IMR-90 (cell line): ENCODE results near the gene CEP70. TPM values are rescaled to one million over a fixed set of nuclear protein-coding genes. Genes with fewer than 3 reads are reported as not detected.

ENCODE experiments used
- ATAC-seq: fragments of 200-7000 bp; cut with Tn5 transposase; 2 replicates; pipeline ENCODE4 v1.9.1; 2020; ENCODE audit warnings: low read depth, mild to moderate bottlenecking, moderate library complexity
- BruUV-seq: library from RNA; stranded (reverse); fragments of 400-500 nt; replicated peaks from 2 replicates; lab custom pipeline; 2021; lab: Mats Ljungman, UMichigan
- CTCF ChIA-PET: fragments of 300-600 bp; formaldehyde crosslinking; extraction: SDS; loops from one replicate; lab custom pipeline; 2021; ENCODE audit warnings: antibody characterized with exemption; lab: Yijun Ruan, JAX
- POLR2A ChIA-PET: fragments of 300-600 bp; sonication (Branson Sonifier 250); formaldehyde crosslinking; loops from one replicate; lab custom pipeline; 2022; ENCODE audit warnings: antibody characterized with exemption; ENCODE audit not compliant: unreplicated experiment; lab: Charles Lee
- DNase-seq: peaks from one replicate; pipeline ENCODE4 v3.0.0; 2013
- H2AFZ ChIP-seq: replicated peaks from 2 replicates; pipeline ENCODE3; 2013; ENCODE audit warnings: low read length, mild to moderate bottlenecking; ENCODE audit not compliant: poor library complexity
- H2AK5ac ChIP-seq: 2 replicates; pipeline ENCODE4 v1.6.1; 2013; ENCODE audit warnings: low read depth, low read length, inconsistent platforms
- H2AK9ac ChIP-seq: replicated peaks from 2 replicates; pipeline ENCODE3; 2013; ENCODE audit warnings: mild to moderate bottlenecking, low read depth, low read length, moderate library complexity; ENCODE audit not compliant: poor library complexity
- H2BK120ac ChIP-seq: 2 replicates; pipeline ENCODE4 v1.6.1; 2013; ENCODE audit warnings: low read depth, low read length, inconsistent platforms
- H2BK15ac ChIP-seq: 3 replicates; pipeline ENCODE4 v1.6.1; 2013; ENCODE audit warnings: low read depth, low read length, inconsistent platforms
- H2BK20ac ChIP-seq: 2 replicates; pipeline ENCODE4 v1.6.1; 2013; ENCODE audit warnings: low read depth, mild to moderate bottlenecking, inconsistent platforms, low read length, moderate library complexity
- H2BK5ac ChIP-seq: 2 replicates; pipeline ENCODE4 v1.6.1; 2013; ENCODE audit warnings: mild to moderate bottlenecking, low read depth, low read length, inconsistent platforms; ENCODE audit not compliant: poor library complexity, severe bottlenecking
- H3K14ac ChIP-seq: replicated peaks from 2 replicates; pipeline ENCODE4 v1.6.1; 2013; ENCODE audit warnings: low read depth, low read length, inconsistent platforms
- H3K18ac ChIP-seq: 2 replicates; pipeline ENCODE4 v1.6.1; 2013; ENCODE audit warnings: low read depth, low read length, control low read depth
- H3K23ac ChIP-seq: 2 replicates; pipeline ENCODE4 v1.6.1; 2013; ENCODE audit warnings: low read depth, low read length, inconsistent platforms
- H3K27ac ChIP-seq: 2 replicates; pipeline ENCODE4 v1.5.1; 2013; ENCODE audit warnings: mild to moderate bottlenecking, control low read depth, low read length; ENCODE audit not compliant: insufficient read depth
- H3K27me3 ChIP-seq: 2 replicates; pipeline ENCODE4 v1.6.1; 2013; ENCODE audit warnings: low read length; ENCODE audit not compliant: control insufficient read depth, insufficient read depth
- H3K36me3 ChIP-seq: 2 replicates; pipeline ENCODE4 v1.6.1; 2013; ENCODE audit warnings: low read length, mixed read lengths; ENCODE audit not compliant: control insufficient read depth, insufficient read depth
- H3K4ac ChIP-seq: 2 replicates; pipeline ENCODE4 v1.6.1; 2013; ENCODE audit warnings: low read depth, low read length, inconsistent platforms
- H3K4me1 ChIP-seq: 2 replicates; pipeline ENCODE4 v1.6.1; 2013; ENCODE audit warnings: low read length, mixed read lengths; ENCODE audit not compliant: control insufficient read depth, insufficient read depth
- H3K4me2 ChIP-seq: 2 replicates; pipeline ENCODE4 v1.6.1; 2013; ENCODE audit warnings: low read depth, mild to moderate bottlenecking, control low read depth, low read length, moderate library complexity
- H3K4me3 ChIP-seq: 2 replicates; pipeline ENCODE4 v1.5.1; 2013; ENCODE audit warnings: low read depth, mild to moderate bottlenecking, control low read depth, low read length, moderate library complexity; ENCODE audit not compliant: insufficient read depth
- H3K56ac ChIP-seq: 2 replicates; pipeline ENCODE4 v1.6.1; 2013; ENCODE audit warnings: low read length, inconsistent platforms; ENCODE audit not compliant: insufficient read depth; ENCODE audit errors: extremely low read depth
- H3K79me1 ChIP-seq, 2 experiments: 2 replicates each; pipeline ENCODE4 v1.6.1; 2013; ENCODE audit warnings: low read length in 2 of 2, inconsistent platforms in 1 of 2, low read depth in 1 of 2
- H3K9ac ChIP-seq: 2 replicates; pipeline ENCODE4 v1.6.1; 2013; ENCODE audit warnings: low read depth, low read length, control low read depth
- H3K9me1 ChIP-seq: 2 replicates; pipeline ENCODE4 v1.6.1; 2013; ENCODE audit warnings: low read length, inconsistent platforms; ENCODE audit not compliant: insufficient read depth
- H3K9me3 ChIP-seq: 2 replicates; pipeline ENCODE4 v1.6.1; 2013; ENCODE audit warnings: low read length; ENCODE audit not compliant: control insufficient read depth, insufficient read depth
- H4K20me1 ChIP-seq: 2 replicates; pipeline ENCODE4 v1.6.1; 2013; ENCODE audit warnings: low read length, inconsistent platforms; ENCODE audit not compliant: insufficient read depth
- H4K5ac ChIP-seq: 2 replicates; pipeline ENCODE4 v1.6.1; 2013; ENCODE audit warnings: mild to moderate bottlenecking, low read depth, low read length, control low read depth
- H4K8ac ChIP-seq, 2 experiments: 2 replicates each; pipeline ENCODE4 v1.6.1; 2013; ENCODE audit warnings: low read depth in 2 of 2, low read length in 2 of 2, control low read depth in 1 of 2, inconsistent platforms in 1 of 2
- H4K91ac ChIP-seq: 2 replicates; pipeline ENCODE4 v1.6.1; 2013; ENCODE audit warnings: low read depth, low read length, inconsistent platforms; ENCODE audit not compliant: insufficient read depth
- BHLHE40 ChIP-seq: fragments of 150-350 bp; IDR thresholded peaks from 2 replicates; pipeline ENCODE4 v1.6.1; 2016; ENCODE audit warnings: mild to moderate bottlenecking, low read depth, low read length
- CHD1 ChIP-seq: IDR thresholded peaks from 2 replicates; pipeline ENCODE4 v1.6.1; 2012; ENCODE audit warnings: low read depth, low read length, improper control_type of control experiment
- ELK1 ChIP-seq: fragments of 150-350 bp; IDR thresholded peaks from 2 replicates; pipeline ENCODE4 v1.6.1; 2016; ENCODE audit warnings: low read depth, mild to moderate bottlenecking, low read length, moderate library complexity, borderline replicate concordance
- FOS ChIP-seq: fragments of 150-350 bp; IDR thresholded peaks from 2 replicates; pipeline ENCODE4 v1.6.1; 2016; ENCODE audit warnings: low read depth, low read length
- MAFK ChIP-seq: IDR thresholded peaks from 2 replicates; pipeline ENCODE4 v1.6.1; 2012; ENCODE audit warnings: low read depth, low read length, improper control_type of control experiment
- MXI1 ChIP-seq: IDR thresholded peaks from 2 replicates; pipeline ENCODE4 v1.6.1; 2012; ENCODE audit warnings: low read depth, mild to moderate bottlenecking, low read length, moderate library complexity, borderline replicate concordance
- RCOR1 ChIP-seq: IDR thresholded peaks from 2 replicates; pipeline ENCODE4 v1.6.1; 2012; ENCODE audit warnings: mild to moderate bottlenecking, low read length, improper control_type of control experiment; ENCODE audit not compliant: insufficient replicate concordance
- RFX5 ChIP-seq: IDR thresholded peaks from 2 replicates; pipeline ENCODE4 v1.8.0; 2012; ENCODE audit warnings: low read depth, mild to moderate bottlenecking, low read length, moderate library complexity
- WGBS, 2 experiments: methylation state at CpG; one replicate each; pipeline versions ENCODE4 v1.1.5 to v1.1.7; 2013; ENCODE audit warnings: missing lambda C conversion rate in 2 of 2; ENCODE audit not compliant: insufficient read length in 1 of 2; ENCODE audit errors: extremely low coverage in 2 of 2; 5-methylcytosine and 5-hydroxymethylcytosine counted together
- dilution Hi-C: fragments of 300-500 bp; cut with HindIII; formaldehyde crosslinking; loops from one replicate; pipeline ENCODE4 v1.14.3; 2018; ENCODE audit warnings: low sequenced_read_pairs; ENCODE audit not compliant: unreplicated experiment
- in situ Hi-C: fragments of 300-500 bp; cut with MboI; formaldehyde crosslinking; loops from 3 replicates; pipeline ENCODE4 v1.14.3; 2019; ENCODE audit warnings: low sequenced_read_pairs, inconsistent platforms, mixed read lengths
- intact Hi-C: fragments of 100-400 bp; cut with micrococcal nuclease; formaldehyde crosslinking; loops from 2 replicates; pipeline ENCODE4 v1.10.0; 2022
- polyA plus RNA-seq, 3 experiments: library from polyadenylated mRNA; depleted of rRNA; stranded (reverse); fragments of >200 nt; gene quantifications; 2 replicates each; pipeline ENCODE4 v1.2.3, GENCODE V29; 2012; ENCODE audit warnings: low replicate concordance in 1 of 3
- total RNA-seq: library from RNA; depleted of rRNA; stranded (reverse); fragments of >200 nt; gene quantifications from 2 replicates; pipeline ENCODE4 v1.2.3, GENCODE V29; 2012

CEP70 gene
- total and polyA plus RNA-seq, 2 of the 4 experiments (the other 2 are of a cell fraction) = 4.6 to 11.1 TPM

- Histone ChIP-seq H3K4me1 (no peaks in the 10 kb centered on the region), H3K9me3 (no peaks in the 10 kb centered on the region), H3K9ac (no peak overlapping the region), H4K8ac (no peak overlapping the region), H3K4me2 (no peak overlapping the region), H2AK5ac (no peak overlapping the region), H2AK9ac (no peak overlapping the region), H3K27me3 (no peaks in the 10 kb centered on the region), H3K4me3 (no peak overlapping the region), H3K23ac (no peak overlapping the region), H3K9me1 (no peaks in the 10 kb centered on the region), H4K91ac (no peak overlapping the region), H3K14ac (no peak overlapping the region), H2BK120ac (no peak overlapping the region), H3K4ac (no peak overlapping the region), H3K79me1 (peaks cover 0 to 6% of the 10 kb centered on the region in 2 experiments; a peak in 3 of 4 replicates), H4K5ac (no peak overlapping the region), H3K27ac (no peak overlapping the region), H2BK20ac (no peak overlapping the region), H2BK15ac (no peak overlapping the region), H4K20me1 (no peaks in the 10 kb centered on the region), H3K56ac (no peak overlapping the region), H3K18ac (no peak overlapping the region), H2BK5ac (no peak overlapping the region), H3K36me3 (no peaks in the 10 kb centered on the region), H2AFZ (no peak overlapping the region)
- ChIA-PET POLR2A (no interaction called here), CTCF (interaction anchor here (1.8 kb wide), 1 partner anchor 328 kb away, joined by 5 read pairs; no protein-coding TSS in a partner anchor)
- intact Hi-C loops (no loop called here), in situ Hi-C loops (loop anchor here (25.0 kb wide), 1 partner anchor 750 kb away; the partner anchor contains the start of gene MRPS22), dilution Hi-C loops (no loop called here)
- TF ChIP-seq RCOR1 (no peak), ELK1 (no peak), MAFK (no peak), RFX5 (no peak), CHD1 (no peak), MXI1 (no peak), BHLHE40 (no peak), FOS (no peak)
- no peak for DNase-seq
- ATAC-seq = no peak
- no CpG with 5 or more reads among the region's 1 CpG for WGBS, 2 experiments
- BruUV-seq = no TSS peak
Measured at GRCh38 chr3:138587374-138587773, 6.7 kb downstream of the CEP70 start.
